ENCODE results near the gene PET117. TPM values are rescaled to one million over a fixed set of nuclear protein-coding genes. Genes with fewer than 3 reads are reported as not detected.
"Not testable (repeated sequence)": the region's sequence is repeated elsewhere in the genome, so short reads cannot be mapped to it uniquely, and the experiment has no call there.

The PET117 gene
- total RNA-seq, 1 donor from 2014 or later: 6.1 TPM

- TF ChIP-seq POLR2A (IDR thresholded peaks at IDR 0.05): no peak
- no peak for TF ChIP-seq POLR2AphosphoS5 (IDR thresholded peaks at IDR 0.05; ENCODE audit: insufficient read depth in 1 of 2, low read depth in 1 of 2)
- no peak for TF ChIP-seq CTCF (IDR thresholded peaks at IDR 0.05)
These were observed 44.8 kb upstream of the PET117 start for GRCh38 chr20:18092890-18093289.

GRCh38 chr20:18093388-18093787 lies 44.3 kb upstream of the PET117 start:
- Histone ChIP-seq H3K4me1 (no peaks in the 10 kb centered on the region), H3K9me3 (no peaks in the 10 kb centered on the region), H3K27ac (no peak overlapping the region), H3K36me3 (no peaks in the 10 kb centered on the region), H3K27me3 (no peaks in the 10 kb centered on the region), H3K4me3 (no peak overlapping the region)
- DNase-seq (ENCODE audit: extremely low spot score in 2 of 2): no peak
- no peak for TF ChIP-seq CTCF (IDR thresholded peaks at IDR 0.05)
- intact Hi-C loops (cut with DNase I): no loop called here

More at GRCh38 chr20:18092890-18093289, 44.8 kb upstream of the PET117 start:
- Histone ChIP-seq H3K4me3 (no peak overlapping the region), H3K27me3 (no peaks in the 10 kb centered on the region), H3K4me1 (no peaks in the 10 kb centered on the region), H3K36me3 (no peaks in the 10 kb centered on the region), H3K27ac (no peak overlapping the region), H3K9me3 (no peaks in the 10 kb centered on the region)
- intact Hi-C loops (cut with DNase I): no loop called here
- DNase-seq (ENCODE audit: extremely low spot score in 2 of 2): no peak

GRCh38 chr20:18094191-18094590 lies 43.5 kb upstream of the PET117 start:
- no peak for TF ChIP-seq POLR2AphosphoS5 (IDR thresholded peaks at IDR 0.05; ENCODE audit: insufficient read depth in 1 of 2, low read depth in 1 of 2)
- no peak for TF ChIP-seq CTCF (IDR thresholded peaks at IDR 0.05)
- TF ChIP-seq POLR2A (IDR thresholded peaks at IDR 0.05): no peak

GRCh38 chr20:18100569-18100968 lies 37.1 kb upstream of the PET117 start:
- H3K27ac ChIP-seq; H3K4me3 ChIP-seq; H3K36me3 ChIP-seq; H3K4me1 ChIP-seq; H3K9me3 ChIP-seq; H3K27me3 ChIP-seq; intact Hi-C loops (cut with DNase I): not testable (repeated sequence)
- peak in 1 of 2 donors; percentile 37 for DNase-seq (ENCODE audit: extremely low spot score in 2 of 2)

More at GRCh38 chr20:18094191-18094590, 43.5 kb upstream of the PET117 start:
- no peak overlapping the region for H3K27ac ChIP-seq
- H3K27me3 ChIP-seq: no peaks in the 10 kb centered on the region
- H3K9me3 ChIP-seq: no peaks in the 10 kb centered on the region
- DNase-seq (ENCODE audit: extremely low spot score in 2 of 2): no peak
- H3K4me1 ChIP-seq: no peaks in the 10 kb centered on the region
- no peaks in the 10 kb centered on the region for H3K36me3 ChIP-seq
- H3K4me3 ChIP-seq: no peak overlapping the region
- intact Hi-C loops (cut with DNase I): no loop called here

GRCh38 chr20:18101125-18101810 lies 36.4 kb upstream of the PET117 start:
- Histone ChIP-seq H3K36me3 (no peaks in the 10 kb centered on the region), H3K9me3 (no peaks in the 10 kb centered on the region), H3K27me3 (no peaks in the 10 kb centered on the region), H3K27ac (no peak overlapping the region), H3K4me3 (no peak overlapping the region), H3K4me1 (no peaks in the 10 kb centered on the region)
- intact Hi-C loops (cut with DNase I): no loop called here
- no peak for TF ChIP-seq POLR2A (IDR thresholded peaks at IDR 0.05)
- no peak for TF ChIP-seq CTCF (IDR thresholded peaks at IDR 0.05)
- DNase-seq (ENCODE audit: extremely low spot score in 2 of 2): no peak
